Hair follicle dermal papilla cell (primary cell): ENCODE results near the gene USP17L10. TPM values are rescaled to one million over a fixed set of nuclear protein-coding genes. Genes with fewer than 3 reads are reported as not detected.

Experiments
- total RNA-seq: library from RNA; depleted of rRNA; stranded (reverse); fragments of >200 nt; gene quantifications from 2 replicates; pipeline ENCODE4 v1.2.3, GENCODE V29; 2012

Gene USP17L10
- not detected in 2 replicates for total RNA-seq

DNA sequence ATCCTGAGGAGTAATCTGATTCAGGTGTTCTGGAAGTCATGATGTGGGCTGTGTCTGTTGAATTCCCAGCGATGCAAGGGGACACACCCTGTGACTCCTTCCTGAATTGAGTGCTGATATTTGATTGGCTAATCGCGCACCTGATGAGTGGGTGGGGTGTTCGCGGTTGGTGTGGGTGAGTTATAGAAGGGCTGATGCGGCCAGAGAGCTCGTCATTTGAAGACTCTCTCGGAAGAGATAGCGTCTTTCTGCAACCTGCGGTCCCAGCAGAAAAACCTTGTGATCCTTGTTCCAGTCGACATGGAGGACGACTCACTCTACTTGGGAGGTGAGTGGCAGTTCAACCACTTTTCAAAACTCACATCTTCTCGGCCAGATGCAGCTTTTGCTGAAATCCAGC, at the start of gene USP17L10:
Gene USP17L10 (plus strand): TSS at position 301 of the 400 bp plus-strand sequence. CDS start 0 bp downstream, at position 301.

DNA sequence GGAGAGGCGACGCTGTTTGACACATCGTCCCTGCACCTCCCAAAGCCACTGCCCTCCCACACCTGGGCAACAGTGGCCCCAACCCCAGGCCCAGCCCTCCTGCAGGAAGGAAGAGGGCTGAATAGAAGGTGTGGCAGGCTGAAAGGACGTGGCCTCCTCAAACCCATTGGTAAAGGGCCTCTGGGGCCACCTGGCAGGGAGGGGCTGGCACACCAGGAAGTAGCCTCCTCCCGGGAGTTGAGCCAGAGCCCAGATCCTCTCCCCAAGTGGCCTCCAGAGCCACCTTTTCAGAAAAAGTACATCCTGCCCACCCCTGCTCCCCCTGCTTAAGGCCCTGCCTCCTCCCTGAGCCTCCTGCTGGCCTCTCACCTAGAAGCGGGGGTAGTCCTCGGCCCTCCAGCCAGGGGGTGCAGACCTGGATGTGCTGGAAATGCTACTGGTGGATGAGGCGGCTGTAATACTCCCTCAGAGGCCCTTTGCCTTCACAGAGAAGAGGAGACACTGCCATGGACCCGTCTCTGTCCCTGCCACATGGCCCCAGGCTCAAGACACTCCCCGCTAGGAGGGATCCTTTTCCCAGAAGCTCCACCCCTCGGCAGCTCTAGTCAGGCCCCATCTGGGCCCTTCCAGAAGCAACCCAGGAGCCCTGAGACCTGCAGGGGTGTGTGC, 40.5 kb upstream of the USP17L10 start, which contains the start of gene FAM90A26:
Gene FAM90A26 (plus strand): TSS at position 619 of the 669 bp plus-strand sequence. CDS start 2,764 bp downstream, outside the sequence.

DNA sequence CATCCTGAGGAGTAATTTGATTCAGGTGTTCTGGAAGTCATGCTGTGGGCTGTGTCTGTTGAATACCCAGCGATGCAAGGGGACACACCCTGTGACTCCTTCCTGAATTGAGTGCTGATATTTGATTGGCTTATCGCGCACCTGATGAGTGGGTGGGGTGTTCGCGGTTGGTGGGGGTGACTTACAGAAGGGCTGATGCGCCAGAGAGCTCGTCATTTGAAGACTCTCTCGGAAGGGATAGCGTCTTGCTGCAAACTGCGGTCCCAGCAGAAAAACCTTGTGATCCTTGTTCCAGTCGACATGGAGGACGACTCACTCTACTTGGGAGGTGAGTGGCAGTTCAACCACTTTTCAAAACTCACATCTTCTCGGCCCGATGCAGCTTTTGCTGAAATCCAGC, 4.6 kb downstream of the USP17L10 start, which contains the start of gene USP17L11:
Gene USP17L11 (plus strand): TSS at position 301 of the 400 bp plus-strand sequence. CDS start 0 bp downstream, at position 301.

GRCh38 chr4:9219852-9220251, 9.4 kb downstream of the USP17L10 start, which contains the start of gene USP17L12:
TSS of gene USP17L12 (plus strand) at chr4:9220152. CDS start at chr4:9220152, 0 bp downstream.

DNA sequence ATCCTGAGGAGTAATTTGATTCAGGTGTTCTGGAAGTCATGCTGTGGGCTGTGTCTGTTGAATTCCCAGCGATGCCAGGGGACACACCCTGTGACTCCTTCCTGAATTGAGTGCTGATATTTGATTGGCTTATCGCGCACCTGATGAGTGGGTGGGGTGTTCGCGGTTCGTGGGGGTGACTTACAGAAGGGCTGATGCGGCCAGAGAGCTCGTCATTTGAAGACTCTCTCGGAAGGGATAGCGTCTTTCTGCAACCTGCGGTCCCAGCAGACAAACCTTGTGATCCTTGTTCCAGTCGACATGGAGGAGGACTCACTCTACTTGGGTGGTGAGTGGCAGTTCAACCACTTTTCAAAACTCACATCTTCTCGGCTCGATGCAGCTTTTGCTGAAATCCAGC, 14.1 kb downstream of the USP17L10 start, which contains the start of gene USP17L13:
Gene USP17L13 (plus strand): TSS at position 301 of the 400 bp plus-strand sequence. CDS start 0 bp downstream, at position 301.

GRCh38 chr4:9234085-9234484, 23.6 kb downstream of the USP17L10 start, which contains the start of gene USP17L15:
TSS of gene USP17L15 (plus strand) at chr4:9234385. CDS start at chr4:9234385, 0 bp downstream.

DNA sequence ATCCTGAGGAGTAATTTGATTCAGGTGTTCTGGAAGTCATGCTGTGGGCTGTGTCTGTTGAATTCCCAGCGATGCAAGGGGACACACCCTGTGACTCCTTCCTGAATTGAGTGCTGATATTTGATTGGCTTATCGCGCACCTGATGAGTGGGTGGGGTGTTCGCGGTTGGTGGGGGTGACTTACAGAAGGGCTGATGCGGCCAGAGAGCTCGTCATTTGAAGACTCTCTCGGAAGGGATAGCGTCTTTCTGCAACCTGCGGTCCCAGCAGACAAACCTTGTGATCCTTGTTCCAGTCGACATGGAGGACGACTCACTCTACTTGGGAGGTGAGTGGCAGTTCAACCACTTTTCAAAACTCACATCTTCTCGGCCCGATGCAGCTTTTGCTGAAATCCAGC, 33.1 kb downstream of the USP17L10 start, which contains the start of gene USP17L17:
Gene USP17L17 (plus strand): TSS at position 301 of the 400 bp plus-strand sequence. CDS start 0 bp downstream, at position 301.

GRCh38 chr4:9247953-9248680, 37.7 kb downstream of the USP17L10 start, which contains the start of gene USP17L18:
TSS of gene USP17L18 (plus strand) at chr4:9248630. CDS start at chr4:9248630, 0 bp downstream.

GRCh38 chr4:9253078-9253477, 42.6 kb downstream of the USP17L10 start, which contains the start of gene USP17L19:
TSS of gene USP17L19 (plus strand) at chr4:9253378. CDS start at chr4:9253378, 0 bp downstream.

GRCh38 chr4:9257824-9258223, 47.4 kb downstream of the USP17L10 start, which contains the start of gene USP17L20:
TSS of gene USP17L20 (plus strand) at chr4:9258124. CDS start at chr4:9258124, 0 bp downstream.

Other genes with a start within 250 kb of the USP17L10 start
- gene FAM90A26, start 40.2 kb upstream of the USP17L10 start, total RNA-seq, result not detected in 2 replicates
- not detected in 2 replicates for gene USP17L11, start 4.7 kb downstream of the USP17L10 start, total RNA-seq
- gene USP17L12, start 9.5 kb downstream of the USP17L10 start, total RNA-seq, result not detected in 2 replicates
- gene USP17L13, start 14.2 kb downstream of the USP17L10 start, total RNA-seq, result not detected in 2 replicates
- gene USP17L15, start 23.7 kb downstream of the USP17L10 start, total RNA-seq, result not detected in 2 replicates
- gene USP17L17, start 33.2 kb downstream of the USP17L10 start, total RNA-seq, result not detected in 2 replicates
- not detected in 2 replicates for gene USP17L18, start 38.0 kb downstream of the USP17L10 start, total RNA-seq
- gene USP17L19, start 42.7 kb downstream of the USP17L10 start, total RNA-seq, result not detected in 2 replicates
- not detected in 2 replicates for gene USP17L20, start 47.5 kb downstream of the USP17L10 start, total RNA-seq
- gene USP17L21, start 52.2 kb downstream of the USP17L10 start, total RNA-seq, result not detected in 2 replicates
- gene USP17L22, start 57.0 kb downstream of the USP17L10 start, total RNA-seq, result not detected in 2 replicates
- gene USP17L24, start 114.5 kb downstream of the USP17L10 start, total RNA-seq, result not detected in 2 replicates
- not detected in 2 replicates for gene USP17L25, start 119.3 kb downstream of the USP17L10 start, total RNA-seq
- not detected in 2 replicates for gene USP17L26, start 124.0 kb downstream of the USP17L10 start, total RNA-seq
- gene USP17L5, start 128.7 kb downstream of the USP17L10 start, total RNA-seq, result not detected in 2 replicates
- not detected in 2 replicates for gene USP17L27, start 133.5 kb downstream of the USP17L10 start, total RNA-seq
- not detected in 2 replicates for gene USP17L28, start 138.2 kb downstream of the USP17L10 start, total RNA-seq
- gene USP17L29, start 143.0 kb downstream of the USP17L10 start, total RNA-seq, result not detected in 2 replicates
- gene USP17L30, start 152.5 kb downstream of the USP17L10 start, total RNA-seq, result not detected in 2 replicates
- not detected in 2 replicates for gene DEFB131A, start 233.8 kb downstream of the USP17L10 start, total RNA-seq